Stimulated activated CD4-positive, alpha-beta T cell treated with anti-CD3 and anti-CD28 coated beads, Interleukin-2, amount 100 ng/mL, for 4 hours (primary cell): ENCODE results near the gene LTF.
"Not testable (repeated sequence)": the region's sequence is repeated elsewhere in the genome, so short reads cannot be mapped to it uniquely, and the experiment has no call there.

Source experiments
- DNase-seq: peaks from one replicate; pipeline ENCODE4 v3.0.0-alpha.2; 2020; ENCODE audit warnings: low read depth

Gene LTF

DNA sequence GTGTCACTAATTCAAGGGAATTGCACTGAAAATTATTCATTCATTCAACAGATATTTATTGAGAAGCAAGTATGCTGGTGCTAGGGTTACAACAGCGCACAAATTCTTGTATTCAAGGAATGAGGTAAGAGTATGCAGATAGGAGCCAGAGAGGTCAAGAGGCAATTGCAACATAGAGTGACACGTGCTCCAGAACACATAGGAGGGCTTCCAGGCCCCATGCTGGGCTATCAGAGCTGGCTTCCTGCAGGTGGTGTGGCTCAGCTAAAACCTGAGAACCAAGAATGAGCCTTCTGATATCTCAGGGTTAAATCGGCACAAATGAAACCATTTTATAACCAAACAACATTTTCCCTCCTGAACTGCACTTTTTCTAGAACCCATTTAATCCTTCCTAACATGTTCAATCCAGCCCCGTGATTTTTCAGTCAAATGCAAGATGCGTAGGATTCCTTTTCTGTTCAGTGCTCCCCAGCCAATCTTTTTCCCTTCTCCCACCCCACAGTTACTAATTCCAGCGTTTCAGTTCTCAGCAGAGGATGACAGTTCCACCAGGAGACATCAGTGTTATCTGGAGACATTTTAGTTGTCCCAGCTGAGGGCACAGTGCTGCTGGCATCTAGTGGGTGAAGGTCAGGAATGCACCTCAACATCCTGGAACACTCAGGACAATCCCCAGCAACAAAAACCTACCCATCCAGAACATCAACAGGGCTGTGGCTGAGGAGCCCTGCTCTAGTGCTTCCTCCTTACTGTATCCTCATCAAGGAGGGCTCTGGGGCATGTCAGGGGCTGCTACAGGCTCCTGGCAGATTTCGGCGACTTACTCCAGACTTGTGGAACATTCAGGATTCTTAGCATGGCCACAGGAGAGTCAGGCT lies 70.9 kb downstream of the LTF start:
- no peak for DNase-seq

DNA sequence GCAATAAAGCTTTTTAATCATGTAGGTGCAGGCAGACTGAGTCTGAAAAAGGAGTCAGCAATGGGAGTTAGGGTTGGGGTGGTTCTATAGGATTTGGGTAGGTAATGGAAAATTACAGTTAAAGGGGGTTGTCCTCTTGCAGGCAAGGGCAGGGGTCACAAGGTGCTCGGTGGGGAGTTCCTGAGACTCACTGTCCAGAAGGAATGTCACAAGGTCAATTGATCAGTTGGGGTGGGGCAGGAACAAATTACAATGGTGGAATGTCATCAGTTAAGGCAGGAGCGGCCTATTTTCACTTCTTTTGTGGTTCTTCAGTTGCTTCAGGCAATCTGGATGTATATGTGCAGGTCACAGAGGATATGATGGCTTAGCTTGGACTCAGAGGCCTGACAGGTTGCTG lies 71.7 kb downstream of the LTF start:
- DNase-seq, result no peak

DNA sequence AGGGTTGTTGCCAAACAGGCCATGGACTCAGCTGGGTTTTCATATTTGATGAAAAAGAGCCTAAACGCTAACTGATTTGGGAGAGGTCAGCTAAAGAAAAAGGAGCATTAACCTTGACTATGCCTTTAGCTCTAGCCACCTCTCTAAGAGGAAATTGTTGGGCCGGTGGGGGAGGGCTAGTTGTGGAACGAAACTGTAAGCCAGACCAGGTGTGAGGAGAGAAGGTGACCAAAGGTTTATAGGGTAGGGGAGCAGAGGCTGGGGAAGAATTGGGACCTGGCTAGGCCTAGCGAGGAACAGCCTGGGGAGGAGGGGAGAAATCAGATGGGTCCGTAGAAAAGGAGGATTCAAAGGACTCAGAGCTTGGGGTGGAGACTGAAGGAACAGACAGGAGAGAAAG lies 73.2 kb downstream of the LTF start:
- not testable (repeated sequence) for DNase-seq

DNA sequence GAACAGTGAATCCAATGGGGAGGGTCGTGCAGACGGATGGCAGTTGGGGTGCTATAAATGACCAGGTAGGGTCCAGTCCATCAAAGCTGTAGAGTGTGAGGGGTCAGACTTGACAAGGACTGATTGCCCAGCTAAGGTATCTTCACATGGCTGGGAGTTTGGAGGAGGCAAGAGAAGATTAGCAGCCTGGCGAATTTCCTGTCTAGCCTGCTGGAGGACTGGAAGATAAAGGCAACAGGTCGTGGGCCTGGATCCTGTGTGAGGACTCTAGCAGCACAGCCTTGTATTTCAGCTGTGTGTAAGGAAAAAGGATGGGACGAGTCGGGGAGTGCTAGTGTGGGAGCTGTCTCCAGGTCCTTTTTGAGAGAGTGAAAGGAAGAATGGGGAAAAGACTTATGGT lies 75.4 kb downstream of the LTF start:
- no peak for DNase-seq

DNA sequence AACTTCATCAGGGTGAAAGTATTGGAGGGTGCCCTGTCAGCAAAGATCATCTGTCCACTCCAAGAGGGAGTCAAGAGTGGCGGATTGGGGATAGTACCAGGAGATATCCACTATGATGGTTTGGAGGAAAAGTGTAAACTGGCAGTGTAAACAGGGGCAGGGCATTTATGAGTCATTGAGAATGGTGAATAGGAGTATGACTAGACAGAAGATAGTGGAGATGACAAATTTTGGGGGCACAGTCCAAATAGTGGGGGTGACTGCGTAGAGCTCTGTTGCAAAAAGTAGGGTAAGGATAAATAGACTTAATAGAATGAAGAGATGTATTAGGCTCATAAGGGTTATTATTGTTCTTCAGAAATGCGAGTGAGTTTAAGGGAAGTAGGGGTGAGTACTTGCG lies 75.9 kb downstream of the LTF start:
- not testable (repeated sequence) for DNase-seq

DNA sequence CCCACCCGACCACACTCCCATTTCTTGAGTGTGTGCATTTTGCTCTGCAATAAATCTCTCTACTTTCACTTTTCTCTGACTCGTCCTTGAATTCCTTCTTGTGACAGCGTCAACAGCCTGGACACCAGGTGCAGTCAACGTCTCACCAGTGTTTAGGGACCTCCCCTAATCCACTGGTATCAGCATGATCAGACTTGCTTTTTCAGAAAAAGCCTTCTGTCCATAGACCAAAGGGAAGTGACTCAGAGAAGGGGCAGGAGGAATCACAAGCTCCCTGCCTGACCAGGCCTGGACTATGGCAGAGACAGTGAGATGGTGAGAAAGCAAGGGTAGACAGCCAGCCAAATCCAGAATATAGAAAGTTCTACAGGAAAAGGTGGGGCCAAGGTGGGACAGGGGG lies 78.5 kb downstream of the LTF start:
- DNase-seq, result no peak
